ENCODE results near the gene TTC33. TPM values are rescaled to one million over a fixed set of nuclear protein-coding genes. Genes with fewer than 3 reads are reported as not detected.
A peak's percentile ranks its signal among the peaks of the same experiment; 100 is the strongest.
"Not testable (repeated sequence)": the region's sequence is repeated elsewhere in the genome, so short reads cannot be mapped to it uniquely, and the experiment has no call there.

Gene TTC33
- total RNA-seq, 2 donors from 2014 or later, result 10.6 to 19.8 TPM

GRCh38 chr5:40797273-40798011, 41.7 kb upstream of the TTC33 start:
- Histone ChIP-seq H3K9ac (ENCODE audit: low read depth in 2 of 2, low read length in 2 of 2) (peak overlapping the region; percentile 86 to 89), H3K4me1 (peaks cover 9% of the 10 kb centered on the region), H3K27me3 (no peaks in the 10 kb centered on the region), H3K36me3 (no peaks in the 10 kb centered on the region), H3K9me3 (no peaks in the 10 kb centered on the region), H3K27ac (peak overlapping the region; percentile 96), H3K4me3 (peak overlapping the region; percentile 95)
- DNase-seq, result peak; percentile 86
- intact Hi-C loops (cut with DNase I), result no loop called here
- TF ChIP-seq CTCF (IDR thresholded peaks at IDR 0.05), result no peak

- Histone ChIP-seq H3K4me3 (peak overlapping the region; percentile 95), H3K27me3 (no peaks in the 10 kb centered on the region), H3K9me3 (no peaks in the 10 kb centered on the region), H3K36me3 (no peaks in the 10 kb centered on the region), H3K27ac (peak overlapping the region; percentile 96), H3K9ac (ENCODE audit: low read depth in 2 of 2, low read length in 2 of 2) (peak overlapping the region in 1 of 2 donors; percentile 89), H3K4me1 (peaks cover 9% of the 10 kb centered on the region)
- DNase-seq, result no peak
- TF ChIP-seq CTCF (IDR thresholded peaks at IDR 0.05), result no peak
- intact Hi-C loops (cut with DNase I), result no loop called here
Observed at GRCh38 chr5:40796487-40796889, 40.7 kb upstream of the TTC33 start.

DNA sequence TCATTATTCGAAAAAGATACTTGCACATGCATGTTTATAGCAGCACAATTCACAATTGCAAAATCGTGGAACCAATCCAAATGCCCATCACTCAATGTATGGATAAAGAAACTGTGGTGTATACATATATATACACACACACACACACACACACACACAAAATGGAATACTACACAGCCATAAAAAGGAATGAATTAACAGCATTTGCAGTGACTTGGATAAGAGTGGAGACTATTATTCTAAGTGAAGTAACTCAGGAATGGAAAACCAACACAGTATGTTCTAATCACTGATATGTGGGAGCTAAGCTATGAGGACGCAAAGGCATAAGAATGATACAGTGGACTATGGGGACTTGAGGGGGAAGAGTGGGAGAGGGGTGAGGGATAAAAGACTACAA, 39.1 kb upstream of the TTC33 start:
- not testable (repeated sequence) for H3K27me3 ChIP-seq, H3K4me1 ChIP-seq, H3K27ac ChIP-seq

GRCh38 chr5:40794340-40794739, 38.6 kb upstream of the TTC33 start:
- H3K27ac ChIP-seq; H3K4me3 ChIP-seq; H3K9ac ChIP-seq (ENCODE audit: low read depth in 2 of 2, low read length in 2 of 2); H3K27me3 ChIP-seq; H3K9me3 ChIP-seq; intact Hi-C loops (cut with DNase I); DNase-seq; H3K36me3 ChIP-seq: not testable (repeated sequence)
- peaks cover 14% of the 10 kb centered on the region for H3K4me1 ChIP-seq

More for the DNA sequence above, 39.1 kb upstream of the TTC33 start:
- H3K9ac ChIP-seq (ENCODE audit: low read depth in 2 of 2, low read length in 2 of 2); H3K4me3 ChIP-seq; DNase-seq; intact Hi-C loops (cut with DNase I); H3K9me3 ChIP-seq; H3K36me3 ChIP-seq: not testable (repeated sequence)

GRCh38 chr5:40792691-40793090, 36.9 kb upstream of the TTC33 start:
- H3K9ac ChIP-seq (ENCODE audit: low read depth in 2 of 2, low read length in 2 of 2); H3K36me3 ChIP-seq; DNase-seq; H3K9me3 ChIP-seq; H3K27ac ChIP-seq; H3K4me3 ChIP-seq; H3K27me3 ChIP-seq; intact Hi-C loops (cut with DNase I): not testable (repeated sequence)
- H3K4me1 ChIP-seq, result peaks cover 14% of the 10 kb centered on the region

DNA sequence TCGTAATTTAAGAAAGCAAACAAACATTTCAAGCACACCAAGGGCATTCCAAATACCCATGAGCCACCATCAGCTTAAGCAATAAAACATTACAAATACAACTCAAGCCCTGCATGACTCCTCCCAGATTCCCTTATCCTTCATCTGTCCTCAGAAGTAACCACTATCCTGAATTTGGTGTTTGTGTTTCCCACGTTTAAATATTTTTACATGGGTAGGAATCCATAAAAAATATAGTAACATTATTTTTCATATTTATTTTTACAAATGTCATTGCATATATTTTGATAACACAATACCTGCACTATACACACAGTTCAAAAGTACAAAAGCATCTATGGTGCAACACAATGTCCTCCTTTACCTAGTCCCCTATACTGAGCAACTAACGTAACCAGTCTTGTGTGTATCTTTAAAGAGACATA, 36.0 kb upstream of the TTC33 start:
- H3K36me3 ChIP-seq, result no peaks in the 10 kb centered on the region
- H3K27me3 ChIP-seq, result no peaks in the 10 kb centered on the region
- no peak for TF ChIP-seq CTCF (IDR thresholded peaks at IDR 0.05)
- no peak overlapping the region for H3K27ac ChIP-seq
- H3K9ac ChIP-seq (ENCODE audit: low read depth in 2 of 2, low read length in 2 of 2), result no peak overlapping the region
- peaks cover 14% of the 10 kb centered on the region for H3K4me1 ChIP-seq
- H3K4me3 ChIP-seq, result no peak overlapping the region
- intact Hi-C loops (cut with DNase I), result no loop called here
- no peaks in the 10 kb centered on the region for H3K9me3 ChIP-seq
- DNase-seq, result no peak

DNA sequence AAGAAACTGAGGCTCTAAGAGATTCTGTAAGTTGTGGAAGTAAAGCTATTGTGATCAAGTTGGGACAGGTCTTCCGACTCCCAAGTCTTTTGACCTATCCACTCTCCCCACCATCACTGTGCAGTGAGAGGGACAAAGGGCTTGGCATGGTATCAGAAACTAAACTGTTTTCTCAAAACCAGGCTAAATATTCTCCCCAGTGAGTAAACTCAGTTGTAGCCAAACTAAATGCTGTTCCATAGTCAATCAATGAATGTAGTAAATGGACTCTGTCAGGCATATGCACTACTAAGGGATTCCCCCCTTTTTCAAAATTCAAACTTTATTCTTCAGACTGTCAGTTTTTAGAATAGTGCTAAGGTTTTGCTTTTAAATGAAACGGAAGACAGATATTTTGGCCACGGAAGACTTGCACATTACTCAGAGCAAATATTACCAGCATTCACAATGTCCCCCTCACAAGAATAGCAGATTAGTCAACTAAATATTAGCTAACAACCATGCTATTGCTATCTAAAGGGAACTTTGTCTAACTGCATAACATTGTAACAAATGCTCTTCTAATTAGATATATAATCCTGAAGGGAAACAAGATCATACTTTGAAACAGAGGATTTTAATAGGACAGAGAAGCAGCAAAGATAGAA, 35.3 kb upstream of the TTC33 start:
- Histone ChIP-seq H3K36me3 (no peaks in the 10 kb centered on the region), H3K27ac (no peak overlapping the region), H3K4me3 (no peak overlapping the region), H3K9me3 (no peaks in the 10 kb centered on the region), H3K4me1 (peaks cover 12% of the 10 kb centered on the region), H3K27me3 (no peaks in the 10 kb centered on the region), H3K9ac (ENCODE audit: low read depth in 2 of 2, low read length in 2 of 2) (no peak overlapping the region)
- no peak for DNase-seq
- intact Hi-C loops (cut with DNase I), result no loop called here
- no peak for TF ChIP-seq CTCF (IDR thresholded peaks at IDR 0.05)

DNA sequence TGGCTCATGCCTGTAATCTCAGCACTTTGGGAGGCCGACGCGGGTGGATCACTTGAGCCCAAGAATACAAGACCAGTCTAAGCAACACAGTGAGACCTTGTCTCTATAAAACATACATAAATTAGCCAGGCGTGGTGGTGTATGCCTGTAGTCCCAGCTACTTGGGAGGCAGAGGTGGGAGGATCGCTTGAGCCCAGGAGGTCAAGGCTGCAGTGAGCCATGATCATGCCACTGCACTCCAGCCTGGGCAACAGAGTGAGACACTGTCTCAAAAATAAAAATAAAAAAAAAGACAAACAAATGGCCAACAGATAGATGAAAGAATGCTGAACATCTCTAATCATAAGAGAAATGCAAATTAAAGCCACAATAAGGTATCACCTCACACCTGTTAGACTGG, 33.2 kb upstream of the TTC33 start:
- H3K27me3 ChIP-seq; H3K27ac ChIP-seq; H3K36me3 ChIP-seq; DNase-seq; H3K9ac ChIP-seq (ENCODE audit: low read depth in 2 of 2, low read length in 2 of 2); H3K9me3 ChIP-seq; intact Hi-C loops (cut with DNase I); H3K4me3 ChIP-seq: not testable (repeated sequence)
- peaks cover 13% of the 10 kb centered on the region for H3K4me1 ChIP-seq

Measured in colonic mucosa (tissue), 4 donors.